ENCODE data around the gene CDC73.

The CDC73 gene

GRCh38 chr1:193121616-193122593, at the start of gene CDC73:
CDC73 (plus strand) TSS chr1:193122031; CDS start chr1:193122201, 170 bp downstream.
- DNase-seq: peak; percentile 99

GRCh38 chr1:193077991-193078390, 43.8 kb upstream of the CDC73 start:
- no peak for DNase-seq

GRCh38 chr1:193079187-193079586, 42.6 kb upstream of the CDC73 start:
- no peak for DNase-seq

GRCh38 chr1:193083365-193084088, 38.3 kb upstream of the CDC73 start:
- no peak for DNase-seq

GRCh38 chr1:193085263-193085662, 36.6 kb upstream of the CDC73 start:
- DNase-seq: no peak

- no peak for DNase-seq
Measured at GRCh38 chr1:193086342-193086741, 35.5 kb upstream of the CDC73 start.

GRCh38 chr1:193087893-193088292, 33.9 kb upstream of the CDC73 start:
- DNase-seq: no peak

- no peak for DNase-seq
Measured at GRCh38 chr1:193090865-193091264, 31.0 kb upstream of the CDC73 start.

- DNase-seq: no peak
Measured at GRCh38 chr1:193094112-193094511, 27.7 kb upstream of the CDC73 start.

- no peak for DNase-seq
Measured at GRCh38 chr1:193102662-193103061, 19.2 kb upstream of the CDC73 start.

- DNase-seq: no peak
Measured at GRCh38 chr1:193103759-193104501, 17.9 kb upstream of the CDC73 start.

GRCh38 chr1:193104502-193104906, 17.3 kb upstream of the CDC73 start:
- DNase-seq: no peak

- peak; percentile 63 for DNase-seq
Measured at GRCh38 chr1:193104907-193105820, 16.7 kb upstream of the CDC73 start, which contains the start of gene GLRX2. GLRX2 (minus strand) TSS chr1:193105414; CDS start chr1:193105382, 32 bp downstream.

GRCh38 chr1:193105821-193106177, 16.0 kb upstream of the CDC73 start:
- no peak for DNase-seq

- DNase-seq: no peak
Measured at GRCh38 chr1:193108471-193108870, 13.4 kb upstream of the CDC73 start.

GRCh38 chr1:193109619-193110018, 12.2 kb upstream of the CDC73 start:
- no peak for DNase-seq

- DNase-seq: no peak
Measured at GRCh38 chr1:193110246-193110645, 11.6 kb upstream of the CDC73 start.

- no peak for DNase-seq
Measured at GRCh38 chr1:193110864-193111263, 11.0 kb upstream of the CDC73 start.

- DNase-seq: no peak
Measured at GRCh38 chr1:193111641-193112090, 10.2 kb upstream of the CDC73 start.

- DNase-seq: no peak
Measured at GRCh38 chr1:193113258-193113991, 8.4 kb upstream of the CDC73 start.

GRCh38 chr1:193113992-193114332, 7.9 kb upstream of the CDC73 start:
- DNase-seq: no peak

Measured in activated CD4-positive, alpha-beta T cell treated with anti-CD3 and anti-CD28 coated beads, Interleukin-2, amount 50 U/mL, for 1 hour (primary cell).